Stimulated activated naive CD4-positive, alpha-beta T cell (primary cell): ENCODE measurements around the gene HEXIM1.

ENCODE experiments used
- DNase-seq, 6 experiments: peaks; one replicate each; lab custom pipeline; 2025; lab: John Stamatoyannopoulos, UW

HEXIM1 gene

GRCh38 chr17:45129940-45130680 lies 18.2 kb upstream of the HEXIM1 start:
- no peak for DNase-seq

- no peak for DNase-seq
Observed at GRCh38 chr17:45130681-45131615, 17.3 kb upstream of the HEXIM1 start.

GRCh38 chr17:45131616-45132319 lies 16.5 kb upstream of the HEXIM1 start:
- DNase-seq, result peak in 5 of 6 experiments; percentile 24 to 67 (median 47)

GRCh38 chr17:45132320-45132571 lies 16.0 kb upstream of the HEXIM1 start, which contains the start of gene PLCD3:
Gene PLCD3 (minus strand): TSS chr17:45132515. CDS start chr17:45132410, 105 bp downstream.
- peak in 2 of 6 experiments; percentile 61 to 79 for DNase-seq

- peak; percentile 68 to 94 (median 76) for DNase-seq
Observed at GRCh38 chr17:45132572-45133463, 15.5 kb upstream of the HEXIM1 start.

- peak; percentile 94 to 98 (median 96) for DNase-seq
Observed at GRCh38 chr17:45135192-45135977, 12.9 kb upstream of the HEXIM1 start, which contains the start of gene ACBD4. Gene ACBD4 (plus strand): TSS chr17:45135687. CDS start chr17:45136145, 458 bp downstream.

GRCh38 chr17:45135978-45136791 lies 12.1 kb upstream of the HEXIM1 start:
- peak in 1 of 6 experiments; percentile 46 for DNase-seq

GRCh38 chr17:45136846-45137560 lies 11.3 kb upstream of the HEXIM1 start:
- no peak for DNase-seq

- no peak for DNase-seq
Observed at GRCh38 chr17:45137561-45138305, 10.5 kb upstream of the HEXIM1 start.

- no peak for DNase-seq
Observed at GRCh38 chr17:45138911-45139532, 9.3 kb upstream of the HEXIM1 start.

- DNase-seq, result no peak
Observed at GRCh38 chr17:45139533-45139920, 8.7 kb upstream of the HEXIM1 start.

GRCh38 chr17:45143094-45143670 lies 5.1 kb upstream of the HEXIM1 start:
- DNase-seq, result no peak

- DNase-seq, result peak in 5 of 6 experiments; percentile 13 to 56 (median 44)
Observed at GRCh38 chr17:45143767-45144198, 4.5 kb upstream of the HEXIM1 start.

GRCh38 chr17:45144199-45145034 lies 3.9 kb upstream of the HEXIM1 start:
- DNase-seq, result peak in 1 of 6 experiments; percentile 32

- DNase-seq, result no peak
Observed at GRCh38 chr17:45145035-45145389, 3.3 kb upstream of the HEXIM1 start.

GRCh38 chr17:45146166-45146565 lies 2.1 kb upstream of the HEXIM1 start:
- no peak for DNase-seq

- no peak for DNase-seq
Observed at GRCh38 chr17:45146592-45146889, 1.7 kb upstream of the HEXIM1 start.
